Effector memory CD4-positive, alpha-beta T cell (primary cell): ENCODE results near the gene ZNF514.
"Not testable (repeated sequence)": the region's sequence is repeated elsewhere in the genome, so short reads cannot be mapped to it uniquely, and the experiment has no call there.

Experiments used
- DNase-seq, 3 donors: peaks; one replicate each; pipeline ENCODE4 v3.0.0-alpha.2; 2020
- H3K27ac ChIP-seq: 2 replicates; pipeline ENCODE4 v1.7.0; 2013; ENCODE audit warnings: mild to moderate bottlenecking, low read length, moderate library complexity; ENCODE audit not compliant: insufficient read depth, poor library complexity, severe bottlenecking
- H3K27me3 ChIP-seq: replicated peaks from 2 replicates; pipeline ENCODE4 v1.7.0; 2013; ENCODE audit warnings: mild to moderate bottlenecking, low read length; ENCODE audit not compliant: insufficient read depth, control insufficient read depth, poor library complexity, severe bottlenecking
- H3K36me3 ChIP-seq: 2 replicates; pipeline ENCODE4 v1.7.0; 2013; ENCODE audit warnings: mild to moderate bottlenecking, low read length, moderate library complexity; ENCODE audit not compliant: control insufficient read depth, insufficient read depth
- H3K4me1 ChIP-seq: 2 replicates; pipeline ENCODE4 v1.7.0; 2013; ENCODE audit warnings: low read length, mild to moderate bottlenecking; ENCODE audit not compliant: control insufficient read depth, insufficient read depth, poor library complexity, severe bottlenecking
- H3K4me3 ChIP-seq: 2 replicates; pipeline ENCODE4 v1.7.0; 2013; ENCODE audit warnings: low read length, low read depth, mild to moderate bottlenecking; ENCODE audit not compliant: insufficient read depth, poor library complexity, severe bottlenecking
- H3K9me3 ChIP-seq: 2 replicates; pipeline ENCODE4 v1.7.0; 2013; ENCODE audit warnings: mild to moderate bottlenecking, low read length, moderate library complexity; ENCODE audit not compliant: control insufficient read depth
- total RNA-seq, 3 donors: gene quantifications; one replicate each; lab custom pipeline; 2026; lab: John Stamatoyannopoulos, UW

Gene ZNF514
- total RNA-seq, result 10.7 to 13.6 (median 12.8) reads per million in 3 donors

GRCh38 chr2:95159690-95160449, at the start of gene ZNF514:
ZNF514 (minus strand) TSS chr2:95159848; CDS start chr2:95153253, 6,595 bp downstream.
- Histone ChIP-seq H3K27ac (peak within 1 kb of the TSS; percentile 63), H3K36me3 (peaks cover 2% of the 10 kb centered on the region), H3K4me3 (peak within 1 kb of the TSS; percentile 79), H3K27me3 (no peaks in the 10 kb centered on the region), H3K4me1 (peaks cover 7% of the 10 kb centered on the region), H3K9me3 (peaks cover 6% of the 10 kb centered on the region)
- DNase-seq, result peak; percentile 66 to 72 (median 72)

- H3K27ac ChIP-seq, result no peak overlapping the region
Measured at GRCh38 chr2:95208106-95208505, 48.5 kb upstream of the ZNF514 start.

GRCh38 chr2:95207111-95207961, 47.7 kb upstream of the ZNF514 start, which contains the start of gene ZNF892:
ZNF892 (plus strand) TSS chr2:95207521; CDS start chr2:95207816, 295 bp downstream.
- peak; percentile 55 to 65 (median 63) for DNase-seq
- no peaks in the 10 kb centered on the region for H3K27me3 ChIP-seq
- peak within 1 kb of the TSS; percentile 72 for H3K27ac ChIP-seq
- H3K36me3 ChIP-seq, result peaks cover 16% of the 10 kb centered on the region
- H3K4me1 ChIP-seq, result peaks cover 5% of the 10 kb centered on the region
- H3K9me3 ChIP-seq, result peaks cover 3% of the 10 kb centered on the region
- peak within 1 kb of the TSS; percentile 88 for H3K4me3 ChIP-seq

More at GRCh38 chr2:95208106-95208505, 48.5 kb upstream of the ZNF514 start:
- H3K4me3 ChIP-seq, result peak overlapping the region; percentile 88
- H3K27me3 ChIP-seq, result no peaks in the 10 kb centered on the region
- peaks cover 5% of the 10 kb centered on the region for H3K4me1 ChIP-seq
- no peak for DNase-seq
- peaks cover 5% of the 10 kb centered on the region for H3K9me3 ChIP-seq
- H3K36me3 ChIP-seq, result peaks cover 23% of the 10 kb centered on the region

GRCh38 chr2:95206096-95206495, 46.4 kb upstream of the ZNF514 start:
- no peak overlapping the region for H3K4me3 ChIP-seq
- peaks cover 5% of the 10 kb centered on the region for H3K4me1 ChIP-seq
- H3K9me3 ChIP-seq, result no peaks in the 10 kb centered on the region
- no peak overlapping the region for H3K27ac ChIP-seq
- DNase-seq, result no peak
- peaks cover 5% of the 10 kb centered on the region for H3K36me3 ChIP-seq
- no peaks in the 10 kb centered on the region for H3K27me3 ChIP-seq

GRCh38 chr2:95204396-95204795, 44.7 kb upstream of the ZNF514 start:
- peaks cover 5% of the 10 kb centered on the region for H3K4me1 ChIP-seq
- H3K9me3 ChIP-seq, result no peaks in the 10 kb centered on the region
- H3K4me3 ChIP-seq, result no peak overlapping the region
- H3K27me3 ChIP-seq, result no peaks in the 10 kb centered on the region
- no peak for DNase-seq
- no peaks in the 10 kb centered on the region for H3K36me3 ChIP-seq
- H3K27ac ChIP-seq, result no peak overlapping the region

- no peak overlapping the region for H3K27ac ChIP-seq
- no peak overlapping the region for H3K4me3 ChIP-seq
- H3K4me1 ChIP-seq, result peaks cover 5% of the 10 kb centered on the region
- H3K27me3 ChIP-seq, result no peaks in the 10 kb centered on the region
- no peaks in the 10 kb centered on the region for H3K36me3 ChIP-seq
- no peaks in the 10 kb centered on the region for H3K9me3 ChIP-seq
- no peak for DNase-seq
Measured at GRCh38 chr2:95203911-95204310, 44.3 kb upstream of the ZNF514 start.

GRCh38 chr2:95192956-95193355, 33.3 kb upstream of the ZNF514 start:
- H3K4me3 ChIP-seq, H3K36me3 ChIP-seq, H3K4me1 ChIP-seq, H3K27me3 ChIP-seq, H3K27ac ChIP-seq, H3K9me3 ChIP-seq: not testable (repeated sequence)
- DNase-seq, result peak in 1 of 3 donors; percentile 4

- Histone ChIP-seq H3K4me3 (no peak overlapping the region), H3K27me3 (no peaks in the 10 kb centered on the region), H3K36me3 (peaks cover 15% of the 10 kb centered on the region), H3K27ac (no peak overlapping the region), H3K9me3 (peaks cover 12% of the 10 kb centered on the region), H3K4me1 (no peaks in the 10 kb centered on the region)
- DNase-seq, result no peak
Measured at GRCh38 chr2:95185973-95186372, 26.3 kb upstream of the ZNF514 start.

- DNase-seq, result no peak
- no peaks in the 10 kb centered on the region for H3K4me1 ChIP-seq
- no peak overlapping the region for H3K27ac ChIP-seq
- peaks cover 23% of the 10 kb centered on the region for H3K36me3 ChIP-seq
- peaks cover 12% of the 10 kb centered on the region for H3K9me3 ChIP-seq
- H3K27me3 ChIP-seq, result no peaks in the 10 kb centered on the region
- no peak overlapping the region for H3K4me3 ChIP-seq
Measured at GRCh38 chr2:95185197-95185596, 25.5 kb upstream of the ZNF514 start.

- H3K4me1 ChIP-seq, result no peaks in the 10 kb centered on the region
- H3K27me3 ChIP-seq, result no peaks in the 10 kb centered on the region
- DNase-seq, result no peak
- no peak overlapping the region for H3K4me3 ChIP-seq
- no peak overlapping the region for H3K27ac ChIP-seq
- H3K9me3 ChIP-seq, result peaks cover 12% of the 10 kb centered on the region
- H3K36me3 ChIP-seq, result peaks cover 43% of the 10 kb centered on the region
Measured at GRCh38 chr2:95181774-95182173, 22.1 kb upstream of the ZNF514 start.
